HG02970 (cell line): ENCODE results near the gene GLRX5.

Experiments
- ATAC-seq: cut with Tn5 transposase; IDR thresholded peaks from one replicate; pipeline ENCODE4 v1.9.1; 2021; ENCODE audit warnings: mild to moderate bottlenecking, moderate library complexity, moderate number of reproducible peaks; ENCODE audit not compliant: unreplicated experiment, low FRiP score

The GLRX5 gene

DNA sequence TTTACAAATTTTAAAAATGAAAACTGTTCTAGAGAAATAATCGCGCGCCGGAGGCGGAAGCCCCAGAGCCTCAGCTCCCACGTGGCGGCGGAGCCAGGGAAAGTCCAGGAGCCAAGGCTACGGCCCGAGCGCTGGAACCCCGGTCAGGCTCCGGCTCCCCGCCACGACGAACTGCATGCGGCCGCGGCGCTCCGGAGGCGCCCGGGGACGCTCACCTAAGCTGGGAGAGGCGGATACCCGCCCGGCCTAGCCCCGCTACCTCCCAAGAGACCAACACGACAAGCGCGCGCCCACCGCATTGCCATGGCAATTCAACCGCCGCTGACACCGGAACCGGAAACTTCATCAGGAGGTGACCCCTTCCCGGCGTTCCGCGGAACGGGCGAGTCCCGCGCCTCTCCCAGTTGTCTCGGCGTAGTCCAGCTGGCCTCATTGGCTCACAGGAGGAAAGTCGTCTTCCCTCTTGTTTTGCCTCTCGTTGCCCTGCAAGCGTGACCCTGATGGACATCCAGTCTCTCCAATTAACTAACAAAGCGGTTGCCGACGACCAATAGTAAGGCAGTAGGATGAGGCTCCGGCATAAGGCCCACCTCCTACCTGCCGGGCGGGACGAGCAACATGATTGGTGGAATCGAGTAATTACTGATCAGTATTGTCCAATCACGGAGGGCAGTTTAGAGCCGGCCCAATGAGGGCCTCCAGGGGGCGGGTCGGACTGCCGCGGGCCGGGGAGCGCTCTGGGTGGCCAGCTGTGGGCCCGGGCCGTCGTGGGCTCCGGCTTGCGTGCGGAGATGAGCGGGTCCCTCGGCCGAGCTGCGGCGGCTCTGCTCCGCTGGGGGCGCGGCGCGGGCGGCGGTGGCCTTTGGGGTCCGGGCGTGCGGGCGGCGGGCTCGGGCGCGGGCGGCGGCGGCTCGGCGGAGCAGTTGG is at the start of gene GLRX5:
Gene GLRX5 (plus strand): TSS at position 752 of the 927 bp plus-strand sequence. CDS start 40 bp downstream, at position 792.
- ATAC-seq = peak; percentile 91

DNA sequence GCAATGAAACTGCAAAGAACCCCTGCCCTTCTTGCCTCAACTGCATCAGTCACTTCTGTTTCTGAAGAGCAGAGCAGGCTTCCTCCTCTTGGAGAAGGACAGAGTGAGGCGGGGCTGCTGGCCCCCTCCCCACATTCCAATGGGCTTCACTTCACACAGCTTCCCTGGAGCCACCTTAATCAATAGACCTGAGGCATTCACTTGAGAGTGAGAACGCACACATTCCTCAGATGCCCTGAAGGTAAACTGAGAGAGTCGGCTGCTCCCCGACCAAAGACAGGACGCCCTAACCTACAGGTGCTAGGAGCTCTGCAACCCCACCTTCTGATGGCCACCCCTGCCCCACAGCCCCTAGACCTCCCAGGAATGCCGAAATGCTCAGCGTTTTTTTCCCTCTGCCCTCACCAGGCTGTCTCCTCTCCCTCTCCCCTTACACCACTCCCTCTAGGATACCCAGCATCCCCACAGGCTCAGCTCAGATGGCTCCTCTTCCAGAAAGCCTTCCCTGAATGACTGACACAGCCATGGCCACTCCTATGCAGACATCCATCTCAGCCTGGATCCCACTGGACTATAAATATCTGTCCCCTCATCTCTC is 49.5 kb upstream of the GLRX5 start:
- no peak for ATAC-seq

DNA sequence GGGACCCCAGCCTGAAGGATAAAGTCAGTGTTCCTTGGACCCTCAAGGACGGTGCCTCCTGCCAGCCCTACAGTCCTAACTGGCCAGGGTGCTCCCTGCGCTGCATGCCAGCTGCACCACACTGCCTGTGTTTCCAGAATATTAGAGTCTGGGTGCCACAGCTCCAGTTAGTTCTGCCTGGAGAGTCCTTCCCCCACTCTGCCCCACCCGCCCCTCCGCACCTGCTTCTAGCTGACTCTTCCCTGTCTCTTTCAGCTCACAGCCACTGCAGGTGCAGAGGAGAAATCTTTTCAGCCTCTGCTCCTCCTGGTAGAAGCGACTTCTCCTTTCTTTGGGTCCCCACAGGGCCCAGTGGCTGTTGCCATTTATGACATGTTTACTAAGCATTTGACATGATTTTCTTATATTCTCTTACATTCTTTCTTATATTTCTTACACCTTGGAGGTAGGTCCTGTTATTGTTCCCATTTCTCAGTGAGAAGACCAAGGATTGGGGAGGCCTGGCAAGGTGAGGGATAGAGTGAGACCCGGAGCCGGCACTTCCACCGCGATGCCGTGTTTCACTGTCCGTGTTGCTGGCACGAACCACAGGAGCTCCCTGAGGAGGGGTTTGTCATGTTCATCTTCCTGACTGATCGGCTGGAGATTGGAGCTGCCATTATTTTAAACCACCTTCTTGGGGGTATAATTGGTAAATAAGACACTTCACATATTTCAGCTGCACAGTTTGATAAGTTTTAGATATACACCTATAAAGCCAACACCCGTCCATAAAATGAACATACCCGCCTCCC is 47.8 kb upstream of the GLRX5 start:
- ATAC-seq = no peak

DNA sequence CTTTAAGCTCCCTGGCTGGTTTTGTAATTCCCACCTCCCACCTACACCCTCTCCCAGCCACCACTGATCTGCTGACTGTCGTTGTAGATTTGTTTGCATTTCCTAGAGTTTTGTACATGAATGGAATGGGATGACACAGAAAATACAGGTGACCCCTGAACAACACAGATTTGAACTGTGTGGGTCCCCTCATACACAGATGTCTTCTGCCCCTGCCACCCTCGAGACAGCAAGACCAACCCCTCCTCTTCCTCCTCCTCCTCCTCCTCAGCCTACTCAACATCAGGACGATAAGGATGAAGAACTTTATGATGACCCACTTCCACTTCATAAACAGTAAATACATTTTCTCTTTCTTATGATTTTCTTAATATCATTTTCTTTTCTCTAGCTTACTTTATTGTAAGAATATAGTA is 47.2 kb upstream of the GLRX5 start:
- no peak for ATAC-seq

DNA sequence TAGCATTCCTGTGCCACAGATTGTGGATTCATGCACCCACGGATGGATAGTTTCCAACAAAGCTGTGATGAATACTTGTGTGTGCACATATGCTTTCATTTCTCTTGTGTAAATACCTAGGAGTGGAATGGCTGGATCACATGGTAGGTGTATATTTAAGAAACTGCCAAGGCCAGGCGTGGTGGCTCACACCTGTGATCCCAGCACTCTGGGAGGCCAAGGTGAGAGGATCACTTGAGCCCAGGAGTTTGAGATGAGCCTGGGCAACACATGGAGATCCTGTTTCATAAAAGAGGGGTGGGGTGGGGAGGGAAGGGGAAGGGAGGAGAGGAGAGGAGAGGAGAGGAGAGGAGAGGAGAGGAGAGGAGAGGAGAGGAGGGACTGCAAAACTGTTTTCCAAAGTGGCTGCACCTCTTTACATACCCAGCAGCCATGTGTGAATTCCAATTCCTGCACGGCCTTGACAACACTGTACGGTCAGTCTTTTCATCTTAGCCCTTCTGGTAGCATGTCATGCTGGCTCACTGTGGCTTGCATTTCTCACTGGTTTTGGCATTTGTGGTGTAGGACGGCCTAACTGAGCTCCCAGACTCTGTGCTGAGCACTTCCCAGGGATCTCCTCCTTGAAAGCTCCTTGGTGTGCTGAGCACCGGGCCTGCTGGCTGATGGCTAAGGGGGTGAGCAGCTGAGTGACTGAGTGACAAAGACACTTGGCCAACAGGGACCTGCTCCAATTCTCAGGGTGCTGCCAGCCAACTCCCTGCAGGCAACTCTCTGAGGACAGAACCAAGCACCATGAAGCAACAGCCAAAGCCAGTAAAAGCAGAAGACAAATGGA is 46.3 kb upstream of the GLRX5 start:
- no peak for ATAC-seq

DNA sequence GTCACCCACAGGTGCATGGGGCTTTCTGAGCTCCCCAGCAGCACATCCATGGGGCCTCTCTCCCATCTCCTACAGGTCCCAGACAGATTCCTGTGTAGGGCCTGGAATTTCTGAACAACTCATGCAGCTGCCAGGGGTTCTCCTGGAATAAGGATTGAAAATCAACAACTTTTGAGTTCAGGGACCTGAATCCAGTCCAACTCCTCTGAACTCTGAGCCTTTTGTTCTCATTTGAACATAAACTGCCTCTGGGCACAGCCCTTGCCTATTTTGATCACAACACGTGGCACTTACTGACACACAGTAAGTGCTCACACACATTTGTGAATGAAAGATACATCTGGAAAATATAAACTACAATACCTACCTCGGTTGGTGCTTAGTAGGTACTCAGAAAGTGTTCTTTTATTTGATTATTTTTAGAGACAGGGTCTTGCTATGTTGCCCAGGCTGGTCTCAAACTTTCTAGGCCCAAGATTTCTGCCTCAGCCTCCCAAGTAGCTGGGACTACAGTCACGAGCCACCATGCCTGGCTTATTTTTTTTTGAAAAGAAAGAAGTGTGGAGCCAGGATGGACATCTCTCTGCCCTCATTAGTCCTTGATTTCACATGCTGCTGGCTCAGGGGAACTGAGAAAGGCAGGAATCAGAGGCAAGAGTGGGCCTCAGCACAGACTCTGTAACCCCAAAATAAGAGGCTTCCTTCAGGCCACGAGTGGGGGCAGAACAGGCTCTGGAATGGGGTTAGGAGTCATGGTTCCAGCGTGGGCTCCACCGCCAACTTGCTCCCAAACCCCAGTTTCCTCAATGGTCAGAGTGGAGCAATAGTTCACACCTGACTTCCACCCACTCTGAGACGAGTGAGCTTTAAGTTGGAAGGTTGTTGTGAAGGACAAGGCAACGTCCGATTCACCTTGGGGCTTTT is 45.4 kb upstream of the GLRX5 start:
- no peak for ATAC-seq

DNA sequence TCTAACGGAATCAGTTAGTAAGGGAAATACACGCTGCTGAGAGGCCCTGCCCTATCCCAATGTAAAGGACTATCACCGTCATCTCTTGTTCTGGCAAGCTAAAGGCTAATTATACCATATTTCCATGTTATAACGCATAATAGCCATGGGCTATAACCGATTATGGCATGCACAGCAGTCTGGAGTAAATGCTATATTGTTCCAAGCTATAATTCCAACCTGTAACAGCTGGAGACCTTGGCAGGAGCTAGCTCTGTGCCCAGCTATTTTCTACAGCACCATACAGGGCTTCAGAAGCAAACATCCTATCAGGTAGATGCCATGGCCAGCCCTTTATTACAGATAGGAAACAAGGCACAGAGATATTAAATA is 44.7 kb upstream of the GLRX5 start:
- ATAC-seq = no peak

DNA sequence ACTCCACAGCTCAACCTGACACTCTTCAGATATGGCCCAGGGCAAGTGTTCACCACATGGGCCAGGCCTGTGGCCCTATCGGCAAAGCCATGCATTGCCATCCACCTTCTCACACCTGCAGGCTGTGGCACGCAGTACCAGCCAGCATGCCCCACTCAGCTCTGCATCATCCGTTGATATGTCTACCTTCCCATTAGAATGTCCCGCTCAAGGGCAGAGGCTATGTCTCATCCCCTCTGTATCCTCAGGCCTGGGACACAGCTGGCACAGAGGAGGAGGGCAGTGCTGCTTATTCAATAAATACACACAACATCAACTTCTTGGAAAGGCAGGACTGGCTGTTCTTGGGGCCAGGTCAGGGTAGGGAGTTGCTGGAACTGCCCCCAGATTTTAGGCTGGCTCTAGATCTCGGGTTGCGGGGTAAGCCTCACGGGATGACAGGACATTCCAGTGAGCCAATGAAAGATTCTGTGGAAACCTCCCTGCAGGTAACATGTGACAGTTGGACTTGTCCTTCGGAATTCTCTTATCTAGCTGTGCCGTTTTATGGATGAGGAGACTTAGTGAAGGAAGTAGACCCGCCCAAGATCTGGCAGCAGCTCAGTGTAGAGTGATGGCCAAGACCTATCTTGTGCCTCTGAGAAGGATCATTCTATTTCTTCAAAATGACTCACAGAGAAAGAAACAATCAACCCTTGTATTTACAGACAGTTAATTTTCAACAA is 44.0 kb upstream of the GLRX5 start:
- no peak for ATAC-seq

DNA sequence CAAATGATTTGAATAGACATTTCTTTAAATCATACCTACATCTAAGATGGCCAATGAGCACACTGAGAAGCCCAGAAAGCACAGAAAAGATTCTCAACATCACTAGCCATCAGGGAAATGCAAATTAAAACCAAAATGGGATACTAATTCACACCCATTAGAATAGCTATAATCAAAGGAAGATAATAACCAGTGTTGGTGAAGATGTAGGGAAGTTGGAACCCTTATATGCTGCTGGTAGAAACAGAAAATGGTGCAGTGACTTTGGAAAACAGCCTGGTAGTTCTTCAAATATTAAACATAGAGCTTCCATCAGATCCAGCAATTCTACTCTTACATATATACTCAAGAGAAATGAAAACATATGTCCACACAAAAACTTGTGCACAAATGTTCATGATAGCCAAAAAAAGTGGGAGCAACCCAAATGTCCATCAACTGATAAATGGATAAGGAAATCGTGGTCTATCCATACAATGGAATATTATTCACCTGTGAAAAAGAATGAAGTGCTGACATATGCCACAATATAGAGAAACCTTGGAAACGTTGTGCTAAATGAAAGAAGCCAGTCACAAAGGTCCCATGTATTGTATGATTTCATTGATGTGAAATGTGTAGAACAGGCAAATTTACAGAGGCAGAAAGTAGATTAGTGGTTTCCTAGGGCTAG is 42.8 kb upstream of the GLRX5 start:
- no peak for ATAC-seq

DNA sequence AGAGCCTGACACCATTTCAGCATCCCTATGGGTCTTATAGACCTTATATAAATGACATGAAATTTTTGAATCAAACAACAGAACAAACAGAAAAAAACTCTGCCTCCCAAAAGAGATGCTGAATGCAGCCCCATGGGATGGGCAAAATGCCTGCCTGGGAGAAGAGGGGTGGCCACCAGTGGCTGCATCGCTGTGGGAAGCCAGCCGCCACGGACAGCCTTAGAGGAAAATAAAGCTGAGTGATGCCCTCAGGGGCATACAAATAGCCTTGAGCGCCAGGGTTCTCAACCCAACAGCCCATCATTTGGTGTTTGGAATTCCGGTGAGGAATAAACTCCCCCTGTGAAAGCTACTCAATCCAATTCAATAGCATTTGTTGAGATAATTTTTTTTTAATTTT is 41.3 kb upstream of the GLRX5 start:
- ATAC-seq = no peak

DNA sequence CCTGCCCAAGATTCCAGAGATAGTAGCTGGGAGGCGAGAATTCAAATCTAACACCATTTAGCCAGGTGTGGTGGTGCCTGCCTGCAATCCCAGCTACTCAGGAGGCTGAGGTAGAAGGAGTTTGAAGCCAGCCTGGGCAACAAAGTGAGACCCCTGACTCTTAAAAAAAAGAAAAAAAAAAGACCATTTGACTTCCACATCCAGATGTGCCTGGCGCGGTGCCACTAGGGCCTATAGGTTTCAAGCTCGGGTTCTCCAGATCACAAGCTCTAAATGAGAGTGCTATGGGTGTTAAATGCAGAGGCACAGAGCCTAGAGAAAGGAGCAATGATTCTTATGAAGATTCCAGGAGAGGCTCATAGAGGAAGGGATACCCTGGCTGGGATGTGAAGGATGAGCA is 40.9 kb upstream of the GLRX5 start:
- ATAC-seq = no peak

DNA sequence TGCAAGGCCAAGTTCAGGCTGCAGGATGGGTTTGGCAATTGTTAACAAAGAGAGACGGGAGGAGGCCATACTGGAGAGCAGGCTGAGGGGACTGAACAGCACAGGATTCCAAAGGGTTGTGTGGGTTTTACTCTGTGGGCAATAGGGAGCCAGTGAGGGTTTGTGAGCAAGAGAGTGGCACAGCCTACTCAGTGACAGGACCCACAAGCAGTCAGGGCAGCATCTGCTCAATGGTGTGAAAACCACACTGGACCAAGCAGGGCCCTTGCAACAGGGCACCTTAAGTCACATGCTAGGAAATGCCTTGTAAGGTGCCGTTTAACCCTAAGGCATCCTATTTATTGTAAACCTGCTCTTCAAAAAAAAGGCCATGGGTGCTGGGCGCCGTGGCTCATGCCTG is 40.4 kb upstream of the GLRX5 start:
- no peak for ATAC-seq

DNA sequence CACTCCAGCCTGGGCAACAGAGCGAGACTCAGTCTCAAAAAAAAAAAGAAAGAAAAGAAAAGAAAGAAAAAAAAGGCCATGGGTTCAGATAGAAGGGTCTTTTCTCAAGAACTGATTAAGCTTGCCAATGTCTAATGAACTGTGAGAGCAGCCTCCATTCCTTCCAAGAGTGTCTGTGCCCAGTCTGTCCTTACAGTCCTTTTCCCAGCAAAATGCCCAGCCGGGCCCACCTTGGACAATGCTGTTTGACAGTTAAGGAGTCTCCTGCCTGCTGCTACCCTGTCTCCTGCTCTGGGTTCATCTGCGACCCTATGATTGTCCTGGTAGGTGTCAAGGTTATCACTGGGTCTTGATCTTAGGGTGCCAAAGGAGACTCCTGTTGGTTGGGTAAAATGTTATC is 39.8 kb upstream of the GLRX5 start:
- no peak for ATAC-seq

DNA sequence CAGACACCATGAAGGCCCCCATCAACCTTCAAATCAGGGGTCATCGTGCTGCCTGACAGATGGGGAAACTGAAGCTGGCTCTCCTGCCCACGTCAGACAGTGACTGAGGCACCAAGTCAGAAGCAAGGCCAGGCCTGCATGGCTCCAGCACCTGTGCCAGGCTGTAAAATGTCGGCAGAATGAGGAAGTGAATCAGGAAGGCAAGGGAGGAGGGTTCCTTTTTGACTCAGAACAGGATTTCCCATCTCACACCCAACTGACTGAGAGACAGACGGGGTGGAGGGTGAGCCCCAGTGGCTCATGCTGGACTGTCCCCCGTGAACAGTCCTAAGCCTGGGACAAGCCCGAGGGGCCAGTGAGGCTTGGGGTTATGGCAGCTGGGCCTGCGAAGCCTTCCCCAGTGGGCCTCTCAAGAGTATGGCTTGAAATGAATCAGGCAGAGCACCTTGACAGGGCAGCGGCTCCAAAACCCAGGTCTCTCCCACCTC is 39.3 kb upstream of the GLRX5 start:
- peak; percentile 67 for ATAC-seq

DNA sequence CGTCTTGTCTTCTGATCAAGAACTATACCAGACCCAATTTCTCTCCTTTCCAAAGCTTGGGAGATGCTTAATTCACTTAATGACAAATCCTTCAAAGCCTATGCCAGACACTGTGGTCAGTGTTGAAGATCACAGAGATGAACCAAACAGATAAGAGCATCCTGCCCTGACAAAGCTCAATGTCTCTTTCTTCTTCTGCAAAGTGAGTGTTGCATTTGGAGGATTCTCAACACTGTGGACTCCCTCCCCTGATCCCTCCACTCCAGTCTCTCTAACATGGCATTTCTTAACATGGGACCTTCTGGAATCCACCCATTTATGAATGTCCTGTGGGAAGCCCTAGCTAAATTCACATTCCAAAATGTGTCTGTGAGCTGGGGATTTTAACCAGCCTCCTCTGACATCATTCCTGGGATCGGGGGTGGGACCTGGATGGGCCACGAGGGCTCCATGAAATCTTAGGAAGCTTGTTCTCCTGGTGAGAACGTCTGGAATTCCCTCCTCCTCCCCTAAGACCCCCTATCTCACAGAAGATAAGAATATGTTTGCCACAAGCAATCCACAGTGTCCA is 38.7 kb upstream of the GLRX5 start:
- no peak for ATAC-seq

DNA sequence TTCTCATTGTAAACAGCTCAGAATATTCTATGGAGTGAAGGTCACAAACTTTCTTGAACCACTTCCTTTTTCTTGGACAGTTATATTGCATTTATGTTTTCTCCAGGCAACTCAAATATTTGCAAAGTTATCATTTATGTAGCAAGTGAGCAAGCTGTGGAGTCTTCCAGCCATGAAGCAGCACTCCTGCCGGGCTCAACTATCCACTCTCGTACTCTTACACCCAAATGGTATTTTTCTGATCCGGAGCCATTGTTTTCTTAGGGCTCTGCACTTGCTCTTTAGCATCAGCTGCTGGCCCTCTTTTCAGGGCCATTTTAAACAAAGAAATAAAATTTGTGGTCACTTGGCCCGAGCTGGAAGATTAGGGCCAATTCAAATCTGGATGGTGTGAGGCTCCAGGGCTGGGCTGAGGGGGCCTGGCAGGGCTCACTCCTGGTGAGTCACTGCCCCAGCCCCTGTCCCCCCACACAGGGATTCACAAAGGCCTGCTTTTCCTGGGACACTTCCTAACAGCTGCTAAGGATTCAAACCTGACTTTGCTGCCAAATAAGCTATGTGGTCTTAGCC is 38.1 kb upstream of the GLRX5 start:
- no peak for ATAC-seq

DNA sequence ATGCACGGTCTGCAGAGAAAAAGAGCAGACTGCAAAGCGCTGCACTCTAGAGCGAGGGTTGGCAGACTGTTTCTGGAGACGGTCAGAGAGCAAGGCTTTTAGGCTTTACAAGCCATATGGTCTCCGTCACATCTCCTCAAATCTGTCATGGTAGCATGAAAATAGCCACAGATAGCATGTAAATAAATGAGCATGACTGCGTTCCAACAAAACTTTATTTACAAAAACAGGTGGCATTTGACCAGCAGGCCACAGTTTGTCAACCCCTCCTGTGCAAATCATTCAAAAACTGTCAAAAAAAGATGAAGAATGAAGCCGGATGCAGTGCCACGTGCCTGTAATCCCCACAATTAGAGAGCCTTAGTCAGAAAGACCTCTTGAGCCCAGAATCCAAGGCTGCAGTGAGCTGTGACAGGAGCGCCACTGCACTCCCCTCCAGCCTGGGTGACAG is 37.3 kb upstream of the GLRX5 start:
- no peak for ATAC-seq
